HS-5 (cell line): ENCODE data around the gene TMPRSS5.
"Not testable (repeated sequence)": the region's sequence is repeated elsewhere in the genome, so short reads cannot be mapped to it uniquely, and the experiment has no call there.

Source experiments
- DNase-seq: peaks from one replicate; pipeline ENCODE4 v3.0.0-alpha.2; 2012; ENCODE audit warnings: low read depth

Gene TMPRSS5

GRCh38 chr11:113697756-113698407 lies 8.2 kb downstream of the TMPRSS5 start:
- DNase-seq, result no peak

- DNase-seq, result no peak
Observed at GRCh38 chr11:113697111-113697510, 9.0 kb downstream of the TMPRSS5 start.

- DNase-seq, result no peak
Observed at GRCh38 chr11:113695207-113695606, 10.9 kb downstream of the TMPRSS5 start.

GRCh38 chr11:113694390-113694789 lies 11.7 kb downstream of the TMPRSS5 start:
- no peak for DNase-seq

DNA sequence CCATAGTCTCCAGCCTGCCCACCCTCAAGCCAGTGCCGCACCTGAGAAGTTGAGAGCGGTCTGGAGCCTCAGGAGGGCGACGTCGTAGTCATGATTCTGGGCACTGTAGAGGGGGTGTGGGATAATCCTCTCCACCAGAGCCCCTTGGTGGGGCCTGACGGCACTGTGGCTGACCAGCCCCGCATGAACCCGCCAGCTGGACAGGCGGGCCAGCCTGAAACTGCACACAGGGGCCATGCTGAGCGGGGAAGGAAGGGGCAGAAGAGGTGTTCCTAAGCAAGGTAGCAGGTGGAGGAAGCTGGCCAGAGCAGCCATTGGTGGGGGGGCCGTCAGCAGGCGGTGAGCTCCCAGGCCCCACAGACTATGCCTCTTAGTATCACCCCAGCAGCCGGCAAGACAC lies 13.1 kb downstream of the TMPRSS5 start:
- DNase-seq, result no peak

DNA sequence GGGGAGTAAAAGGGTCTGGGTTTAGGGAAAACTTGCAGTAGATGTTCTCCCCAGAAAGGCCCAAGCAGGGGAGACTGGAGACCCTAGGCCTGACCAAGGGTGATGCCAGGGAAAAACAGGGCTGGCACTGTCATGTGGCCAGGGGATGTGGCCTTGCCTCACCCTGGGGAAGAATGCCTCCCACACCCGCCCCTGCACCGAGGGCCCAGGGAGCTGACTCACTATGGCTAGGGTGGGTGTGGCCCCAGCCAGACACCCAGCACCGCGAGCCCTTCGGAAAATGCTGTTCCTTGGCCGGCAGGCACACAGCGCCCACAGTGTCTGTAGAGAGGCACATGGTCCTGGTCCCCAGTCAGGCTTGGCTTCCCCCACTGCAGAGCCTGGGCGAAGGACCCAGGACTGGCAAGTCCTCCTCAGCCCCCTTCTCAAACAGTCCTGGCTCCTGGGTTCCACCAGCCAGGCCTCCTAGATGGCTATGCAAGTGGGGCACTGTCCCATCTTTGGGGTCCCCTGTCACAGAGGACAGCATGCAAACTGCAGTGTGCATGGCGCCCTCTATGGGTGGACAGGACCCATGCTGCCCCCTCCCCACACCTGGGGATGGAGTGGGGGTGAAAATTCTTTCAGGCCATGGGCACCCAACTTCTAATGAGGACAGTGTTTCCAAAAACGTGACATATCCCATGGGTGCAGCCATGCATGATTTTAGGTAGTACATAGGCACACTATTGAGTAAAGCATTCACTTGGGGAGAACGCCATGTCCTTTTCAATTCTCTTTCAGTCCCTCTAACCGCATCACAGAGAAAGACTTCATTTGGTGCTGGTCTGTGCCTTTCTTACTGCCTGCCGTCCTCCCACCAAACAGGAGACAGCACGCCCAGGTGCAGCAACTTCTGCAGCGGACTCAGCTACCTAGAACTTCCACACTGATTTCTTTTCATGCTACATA lies 15.2 kb downstream of the TMPRSS5 start:
- no peak for DNase-seq

- no peak for DNase-seq
Observed at GRCh38 chr11:113689768-113690618, 16.1 kb downstream of the TMPRSS5 start.

DNA sequence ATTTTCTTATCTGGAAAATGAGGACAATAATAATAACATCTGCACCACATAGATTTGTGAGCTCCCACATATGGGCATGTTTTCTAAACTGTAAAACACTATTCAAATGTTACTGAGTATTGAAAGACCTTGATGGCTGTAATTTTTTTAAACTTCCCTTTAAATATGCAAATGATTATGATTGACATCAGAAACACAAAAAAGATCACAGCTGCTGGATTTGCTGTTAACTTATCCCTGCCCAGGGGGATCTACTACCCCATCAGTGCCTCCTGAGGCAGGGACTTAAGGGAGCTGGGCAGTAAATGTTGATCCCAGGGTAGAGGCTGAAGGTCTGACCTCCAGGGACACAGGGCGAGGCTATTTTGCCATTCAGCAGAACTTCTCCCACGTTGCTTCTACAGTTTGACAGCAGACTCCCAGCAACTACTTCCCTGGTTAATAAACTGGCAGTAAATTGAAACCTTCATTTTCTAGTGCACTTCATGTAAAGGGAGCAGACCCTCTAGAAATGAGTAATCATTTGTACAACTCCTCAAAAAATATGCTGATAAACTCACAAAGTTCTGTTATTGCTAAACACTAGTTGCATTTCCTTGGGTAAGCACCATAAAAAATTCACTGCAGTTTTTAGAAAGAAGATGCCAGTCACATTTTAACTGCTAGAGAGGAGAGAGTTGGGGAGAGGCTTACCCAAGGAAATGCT lies 20.3 kb downstream of the TMPRSS5 start:
- DNase-seq, result no peak

DNA sequence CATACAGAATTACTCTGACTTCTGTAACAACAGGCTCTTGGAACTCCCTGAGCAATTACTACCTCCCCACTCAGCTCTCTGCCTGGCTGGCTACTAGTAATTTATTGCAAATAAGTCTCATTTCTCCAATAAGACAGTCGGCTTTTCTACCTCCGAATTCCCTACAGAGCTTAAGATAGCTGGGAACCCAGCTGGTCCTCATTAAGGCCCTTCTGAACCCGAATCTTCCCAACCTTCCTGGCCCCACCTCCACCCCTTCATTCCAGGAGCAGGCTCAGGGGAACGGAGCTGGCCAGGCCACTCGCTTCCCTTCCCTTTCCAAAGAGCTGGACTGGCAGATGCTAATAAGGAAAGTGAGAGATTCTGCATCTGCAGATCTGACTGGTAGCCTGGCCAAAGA lies 21.6 kb downstream of the TMPRSS5 start:
- DNase-seq, result no peak

GRCh38 chr11:113683481-113684046 lies 22.5 kb downstream of the TMPRSS5 start:
- DNase-seq, result no peak

DNA sequence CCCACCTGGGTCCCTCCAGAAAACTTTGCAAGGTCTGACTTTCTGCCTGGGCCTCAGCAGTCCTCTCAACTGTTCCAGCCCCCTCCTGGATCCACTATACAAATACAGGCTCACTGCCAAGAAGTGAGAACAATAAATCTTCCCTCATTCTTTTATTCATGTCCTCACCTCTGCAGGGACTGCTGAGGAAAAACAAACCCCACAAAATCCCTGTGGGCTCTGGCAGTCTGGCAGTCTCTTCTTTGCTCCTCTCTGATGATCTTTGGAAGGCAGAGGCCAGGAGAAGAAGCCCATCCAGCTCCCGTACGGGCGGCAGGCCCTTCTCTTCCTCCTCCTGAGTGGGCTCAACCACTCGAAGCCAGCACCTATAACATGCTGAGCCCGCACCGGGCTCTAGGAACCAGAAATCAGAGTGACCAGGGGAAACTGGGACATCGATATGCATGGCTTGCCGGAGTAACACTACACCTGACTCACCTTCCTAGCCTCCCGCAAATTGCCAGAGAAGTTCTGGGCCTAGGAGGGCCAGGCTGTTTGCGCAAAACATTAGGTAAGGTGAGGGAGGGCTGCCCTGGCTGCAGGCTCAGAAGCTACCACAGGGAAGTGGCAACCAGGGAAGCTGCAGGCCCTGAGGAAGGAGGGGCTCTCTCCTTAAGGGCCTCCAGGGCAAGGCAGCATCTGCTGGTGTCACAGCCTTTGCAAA lies 24.2 kb downstream of the TMPRSS5 start:
- no peak for DNase-seq

GRCh38 chr11:113681282-113681681 lies 24.8 kb downstream of the TMPRSS5 start:
- no peak for DNase-seq

DNA sequence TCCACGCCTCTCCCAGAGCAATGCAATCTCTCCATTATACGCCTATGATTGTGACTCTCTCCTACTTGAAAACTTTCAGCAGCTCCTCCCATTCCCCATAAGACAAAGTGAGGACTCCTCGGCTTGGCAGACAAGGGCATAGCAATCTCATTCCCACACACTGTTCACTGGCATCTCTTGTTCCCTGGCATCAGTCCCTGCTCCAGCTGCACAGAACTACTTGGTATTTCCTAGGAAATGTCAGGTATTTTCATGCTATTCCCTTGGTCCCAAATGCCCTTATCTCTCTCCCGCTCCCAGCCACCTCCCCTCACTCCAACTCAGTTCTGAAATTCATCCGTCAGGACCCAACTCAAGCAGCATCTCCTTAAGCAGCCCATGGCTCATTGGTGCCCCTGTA lies 28.4 kb downstream of the TMPRSS5 start:
- DNase-seq, result no peak

DNA sequence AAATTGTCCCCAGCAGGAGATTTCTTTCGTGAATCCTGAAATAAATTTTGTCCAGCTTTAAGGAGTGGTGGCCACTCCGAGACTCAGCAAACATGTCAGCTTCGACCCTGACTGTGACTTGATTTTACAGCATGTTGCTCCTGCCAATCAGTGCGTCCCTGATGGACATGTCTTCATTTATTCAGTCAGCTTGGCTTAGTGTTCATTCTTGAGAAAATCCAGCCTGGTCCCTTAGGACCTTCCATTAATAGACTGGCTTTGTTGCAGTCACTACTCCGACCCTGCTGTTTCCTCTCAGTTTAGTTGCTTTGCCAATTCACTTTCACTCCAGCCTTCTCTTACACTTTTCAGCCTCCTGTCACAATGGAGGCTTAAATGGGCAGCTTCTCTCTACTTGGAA lies 30.5 kb downstream of the TMPRSS5 start:
- DNase-seq, result no peak

DNA sequence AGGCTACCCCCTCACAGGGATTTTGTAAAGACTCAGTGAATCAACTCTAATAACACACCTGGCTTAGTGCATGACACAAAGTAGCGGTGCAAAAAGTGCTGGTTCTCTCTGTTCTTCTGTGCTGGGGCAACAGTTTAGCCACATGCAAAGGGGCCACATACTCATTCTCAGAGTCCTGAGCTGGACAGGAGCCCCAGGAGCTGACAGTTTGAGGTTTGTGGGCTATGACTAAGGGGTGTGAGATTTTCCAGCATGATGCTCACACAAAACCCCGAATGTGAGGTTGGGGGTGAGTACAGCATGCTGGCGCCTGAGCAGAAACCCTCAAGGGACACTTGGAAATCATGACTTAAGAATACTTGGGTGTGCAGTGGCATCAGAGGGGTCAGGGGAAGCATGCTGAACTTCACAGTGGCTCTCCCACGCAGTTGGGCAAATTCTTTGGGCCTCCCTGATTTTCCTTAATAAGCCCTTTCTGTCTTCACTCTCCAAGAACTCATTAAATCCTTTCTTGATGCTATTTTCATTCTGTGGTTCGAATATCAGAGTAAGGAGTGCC lies 31.0 kb downstream of the TMPRSS5 start:
- DNase-seq, result peak; percentile 88

DNA sequence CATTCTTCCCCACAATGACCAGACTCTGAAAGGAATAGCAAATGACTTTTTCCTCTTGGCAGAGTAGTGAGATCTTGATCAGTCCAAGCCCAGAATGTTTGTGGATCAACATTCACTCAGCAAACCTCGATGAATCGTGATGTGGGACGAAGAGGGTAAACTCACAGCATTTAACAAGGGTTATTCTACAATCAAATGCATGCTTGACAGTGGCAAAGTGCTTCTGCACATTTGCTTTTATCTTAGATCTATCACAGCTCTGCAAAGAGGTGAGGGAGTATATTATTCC lies 31.8 kb downstream of the TMPRSS5 start:
- no peak for DNase-seq

GRCh38 chr11:113673550-113674396 lies 32.3 kb downstream of the TMPRSS5 start:
- DNase-seq, result no peak

DNA sequence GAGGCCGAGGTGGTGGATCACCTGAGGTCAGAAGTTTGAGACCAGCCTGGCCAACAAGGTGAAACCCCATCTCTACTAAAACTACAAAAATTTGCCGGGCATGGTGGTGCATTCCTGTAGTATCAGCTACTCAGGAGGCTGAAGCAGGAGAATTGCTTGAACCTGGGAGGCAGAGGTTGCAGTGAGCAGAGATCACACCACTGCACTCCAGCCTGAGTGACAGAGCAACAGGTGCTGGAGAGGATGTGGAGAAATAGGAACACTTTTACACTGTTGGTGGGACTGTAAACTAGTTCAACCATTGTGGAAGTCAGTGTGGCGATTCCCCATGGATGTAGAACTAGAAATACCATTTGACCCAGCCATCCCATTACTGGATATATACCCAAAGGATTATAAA lies 34.2 kb downstream of the TMPRSS5 start:
- DNase-seq, result not testable (repeated sequence)

DNA sequence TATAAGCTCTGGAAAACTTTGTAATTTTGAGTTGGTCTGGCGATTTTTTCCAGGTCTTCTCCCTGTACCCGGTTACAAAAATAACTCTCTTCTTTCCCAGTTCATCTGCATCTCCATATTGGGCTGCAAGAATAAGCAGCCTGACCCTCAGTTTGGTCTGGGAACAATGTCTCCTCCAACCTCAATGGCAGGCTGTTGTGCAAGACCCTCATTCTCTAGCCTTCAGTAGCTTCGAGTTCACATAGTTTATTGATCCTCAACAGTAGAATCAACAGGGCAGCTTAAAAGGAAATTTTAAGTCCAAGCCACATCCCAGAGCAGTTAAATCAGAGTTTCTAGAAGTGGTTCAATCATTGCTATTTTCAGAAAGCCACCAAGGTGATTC lies 35.3 kb downstream of the TMPRSS5 start:
- DNase-seq, result no peak
